GM18868 (cell line): ENCODE results near the gene PRH2.
A peak's percentile ranks its signal among the peaks of the same experiment; 100 is the strongest.

Source experiments
- ATAC-seq: cut with Tn5 transposase; IDR thresholded peaks from one replicate; pipeline ENCODE4 v1.9.1; 2021; ENCODE audit warnings: mild to moderate bottlenecking, moderate library complexity; ENCODE audit not compliant: unreplicated experiment

The PRH2 gene

GRCh38 chr12:10928746-10929286 lies at the start of gene PRH2:
TSS of gene PRH2 (plus strand) at chr12:10929236. CDS start at chr12:10929274, 38 bp downstream.
- no peak for ATAC-seq

GRCh38 chr12:10884086-10884725 lies 44.8 kb upstream of the PRH2 start, which contains the start of gene PRH1:
TSS of gene PRH1 (minus strand) at chr12:10884255. CDS start at chr12:10884217, 38 bp downstream.
- no peak for ATAC-seq

DNA sequence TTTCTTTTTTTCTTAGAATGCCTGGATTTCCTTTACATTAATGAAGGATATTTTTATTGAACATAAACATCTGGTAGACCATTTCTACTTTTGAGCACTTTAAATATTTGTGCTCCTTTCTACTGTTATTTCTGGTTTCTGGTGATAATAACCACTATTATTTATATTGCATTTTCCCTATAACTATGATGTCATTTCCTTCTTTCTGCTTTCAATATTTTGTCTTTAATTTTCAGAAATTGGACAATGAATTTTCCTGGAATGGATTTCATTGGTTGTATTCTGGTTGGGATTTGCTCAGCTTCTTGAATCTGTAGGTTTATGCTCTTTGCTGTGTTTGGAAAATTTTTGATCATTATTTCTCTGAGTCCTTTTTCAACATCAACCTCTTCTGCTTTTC lies 39.8 kb upstream of the PRH2 start:
- no peak for ATAC-seq

GRCh38 chr12:10891937-10892336 lies 37.1 kb upstream of the PRH2 start:
- no peak for ATAC-seq

DNA sequence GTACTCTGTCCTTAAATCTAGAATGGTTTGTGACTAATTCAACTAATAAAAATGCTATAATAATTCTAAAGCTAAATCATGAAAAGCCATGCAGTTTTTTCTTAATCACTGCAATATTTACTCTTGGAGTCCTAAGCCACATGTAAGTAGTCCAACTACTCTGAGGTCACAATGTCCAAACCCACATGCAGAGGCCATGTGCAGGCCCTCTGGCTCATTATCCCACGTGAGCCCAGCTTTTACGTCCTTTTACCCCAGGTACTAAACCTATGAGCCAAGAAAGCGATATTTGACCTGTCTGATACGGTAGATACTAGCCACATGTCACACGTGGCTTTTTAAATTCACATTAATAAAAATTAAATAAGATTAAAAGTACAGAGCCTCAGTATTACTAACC lies 32.2 kb upstream of the PRH2 start:
- no peak for ATAC-seq

- no peak for ATAC-seq
Measured at GRCh38 chr12:10900530-10900929, 28.5 kb upstream of the PRH2 start.

DNA sequence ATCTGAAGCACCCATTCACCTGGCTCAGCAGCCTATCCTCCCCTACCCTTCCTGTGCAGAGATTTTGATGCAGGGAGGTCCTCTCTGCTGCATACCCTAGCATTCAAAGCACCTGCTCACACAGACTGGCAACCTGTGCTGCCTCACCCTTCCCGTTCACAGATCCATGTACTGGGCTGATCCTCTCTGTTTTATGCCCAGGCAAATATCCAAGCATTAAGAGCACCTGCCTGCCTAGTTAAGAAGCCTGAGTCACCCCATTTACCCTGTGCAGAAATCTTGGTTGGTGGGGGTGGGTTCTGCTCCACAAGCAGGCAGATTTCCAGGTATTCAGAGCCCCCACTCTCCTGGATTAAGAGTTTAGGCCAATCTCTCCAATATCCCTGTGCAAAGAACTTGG lies 28.1 kb upstream of the PRH2 start:
- ATAC-seq, result no peak

DNA sequence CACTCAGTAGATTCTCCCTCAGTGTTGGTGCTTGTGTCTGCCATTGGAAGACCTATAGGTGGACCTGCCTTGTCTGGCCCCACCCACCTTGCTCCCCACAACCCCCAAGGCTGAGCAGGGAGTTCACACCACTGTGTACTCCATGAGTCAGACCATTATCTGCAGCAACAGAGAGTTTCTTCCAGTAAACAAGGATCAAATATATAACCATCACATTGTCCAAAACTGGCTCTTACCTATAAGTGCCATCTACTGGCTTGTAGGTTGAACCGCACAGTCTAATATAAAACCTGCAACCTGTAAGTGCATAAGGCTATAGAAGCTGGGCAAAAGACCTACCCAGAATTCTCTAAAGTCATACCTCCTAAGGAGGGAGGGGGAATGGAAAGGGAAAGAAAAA lies 27.6 kb upstream of the PRH2 start:
- ATAC-seq, result no peak

DNA sequence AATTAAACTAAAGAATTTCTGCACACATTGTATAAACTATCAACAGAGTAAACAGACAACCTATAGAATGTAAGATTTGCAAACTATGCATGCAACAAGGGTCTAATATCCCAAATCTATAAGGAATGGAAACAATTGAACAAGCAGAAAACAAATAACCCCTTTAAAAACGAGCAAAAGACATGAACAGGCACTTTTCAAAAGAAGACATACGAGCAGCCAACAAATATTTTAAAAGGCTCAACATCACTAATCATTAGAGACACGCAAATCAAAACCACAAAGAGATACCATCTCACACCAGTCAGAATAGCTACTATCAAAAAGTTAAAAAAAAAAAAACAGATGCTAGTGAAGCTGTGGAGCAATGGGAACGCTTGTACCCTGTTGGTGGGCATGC lies 24.4 kb upstream of the PRH2 start:
- ATAC-seq, result no peak

GRCh38 chr12:10909462-10909861 lies 19.6 kb upstream of the PRH2 start, which contains the start of gene TAS2R13:
TSS of gene TAS2R13 (minus strand) at chr12:10909562. CDS start at chr12:10909298, 264 bp downstream.
- no peak for ATAC-seq

DNA sequence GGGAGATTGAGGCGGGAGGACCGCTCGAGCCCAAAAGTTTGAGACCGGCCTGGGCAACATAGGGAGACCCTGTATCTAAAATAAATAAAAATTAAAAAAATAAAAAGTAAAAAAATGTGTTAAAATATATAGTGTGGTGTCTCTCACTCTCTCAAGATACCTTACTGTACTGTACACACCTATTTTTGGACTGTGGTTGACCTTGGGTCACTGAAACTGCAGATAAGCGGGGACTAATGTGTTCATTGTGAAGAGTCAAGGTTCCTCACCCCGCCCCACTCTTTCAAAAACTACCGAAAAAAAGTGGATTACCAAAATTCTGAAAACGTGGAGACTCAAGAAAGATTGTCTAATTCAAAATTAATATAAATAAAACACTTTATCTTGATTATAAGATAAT lies 18.7 kb upstream of the PRH2 start:
- ATAC-seq, result no peak

GRCh38 chr12:10919809-10920208 lies 9.2 kb upstream of the PRH2 start:
- no peak for ATAC-seq

DNA sequence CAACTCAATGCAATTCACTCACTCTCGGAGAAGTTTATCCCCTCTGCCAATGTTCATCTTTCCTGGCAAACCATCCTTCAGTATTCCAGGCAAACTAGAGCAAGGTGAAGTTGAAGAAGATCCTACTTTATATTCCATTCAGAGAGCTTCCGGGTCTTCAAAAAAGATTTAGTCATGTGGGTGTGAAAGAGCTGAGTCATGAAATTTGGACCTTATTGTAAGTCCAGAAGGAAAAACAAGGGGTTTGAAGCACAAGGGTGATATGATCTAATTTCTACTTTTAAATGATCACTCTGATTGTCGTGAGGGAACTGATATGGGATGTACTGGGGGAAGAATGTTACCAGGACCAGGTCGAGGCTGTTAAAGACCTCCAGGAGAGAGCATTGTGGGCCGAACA lies 2.8 kb upstream of the PRH2 start:
- no peak for ATAC-seq

DNA sequence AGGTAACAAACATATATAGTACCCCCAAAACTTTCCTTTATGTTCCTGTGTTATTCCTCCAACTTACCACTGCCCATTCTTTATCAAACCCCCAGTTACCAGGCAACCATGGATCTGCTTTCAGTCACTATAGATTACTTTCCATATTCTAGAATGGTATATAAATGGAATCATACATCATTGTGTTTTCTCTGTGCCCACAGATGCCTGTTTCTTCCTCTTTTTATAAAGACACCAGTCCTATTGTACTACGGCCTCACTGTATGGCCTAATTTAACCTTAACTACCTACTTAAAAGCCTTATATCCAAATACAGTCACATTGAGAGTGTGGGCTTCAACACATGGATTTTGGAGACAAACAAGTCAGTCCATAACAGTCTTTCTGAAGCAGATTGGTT lies 7.5 kb downstream of the PRH2 start:
- ATAC-seq, result peak; percentile 77

DNA sequence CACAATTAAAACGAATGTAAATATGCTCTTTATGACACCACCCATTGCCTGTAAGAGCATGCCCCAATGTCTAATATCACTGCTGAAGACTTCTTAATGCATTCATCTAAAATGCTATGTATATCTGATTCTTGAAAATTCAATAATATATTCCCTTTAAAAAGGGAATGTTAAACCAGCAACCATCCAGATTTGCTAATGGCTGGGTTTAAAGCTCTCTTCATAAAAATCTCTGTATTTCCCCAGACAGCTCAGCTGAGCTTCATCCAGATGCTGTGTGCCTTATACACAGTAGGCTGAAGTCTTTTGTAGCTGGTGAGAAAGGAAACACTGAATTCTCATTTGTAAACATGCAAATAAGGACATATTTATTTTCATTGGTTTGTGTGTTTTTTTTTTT lies 10.1 kb downstream of the PRH2 start, which contains the start of gene TAS2R14:
TAS2R14 (minus strand) TSS at position 101 of the 400 bp plus-strand sequence; CDS start at position 45, 56 bp downstream.
- ATAC-seq, result no peak

DNA sequence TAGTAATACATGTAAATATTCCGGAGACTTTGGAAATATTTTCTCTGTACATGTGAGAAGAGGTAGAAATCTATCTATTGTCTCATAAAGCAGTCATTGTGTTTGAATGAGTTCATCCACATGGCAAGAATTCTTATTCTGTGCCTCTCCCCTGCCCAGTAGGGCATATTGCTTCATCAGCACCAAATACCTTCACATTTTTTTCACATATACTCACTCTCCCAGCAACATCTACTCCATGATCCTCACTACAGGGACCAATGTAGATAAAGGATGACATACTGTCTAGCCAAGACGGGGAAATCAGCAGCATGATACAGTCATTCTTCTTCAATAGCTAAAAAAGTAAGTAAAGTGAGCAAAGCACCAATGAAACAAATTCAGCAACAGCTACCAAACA lies 11.4 kb downstream of the PRH2 start:
- no peak for ATAC-seq

DNA sequence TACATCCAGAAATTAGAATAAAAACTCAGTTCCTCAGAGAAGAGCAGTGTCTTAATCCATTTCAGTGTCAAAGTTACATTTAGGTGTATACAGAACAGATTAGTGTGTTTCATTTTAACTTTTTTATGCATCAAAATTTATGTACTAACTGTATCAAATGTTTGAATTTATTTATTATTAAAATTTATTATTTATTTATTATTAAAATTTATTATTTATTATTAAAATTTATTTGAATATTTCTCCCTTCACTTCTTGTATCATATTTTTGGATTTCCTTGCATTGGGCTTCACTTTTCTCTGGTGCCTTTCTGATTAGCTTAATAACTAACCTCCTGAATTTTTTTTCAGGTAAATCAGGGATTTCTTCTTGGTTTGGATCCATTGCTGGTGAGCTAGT lies 12.3 kb downstream of the PRH2 start:
- no peak for ATAC-seq

DNA sequence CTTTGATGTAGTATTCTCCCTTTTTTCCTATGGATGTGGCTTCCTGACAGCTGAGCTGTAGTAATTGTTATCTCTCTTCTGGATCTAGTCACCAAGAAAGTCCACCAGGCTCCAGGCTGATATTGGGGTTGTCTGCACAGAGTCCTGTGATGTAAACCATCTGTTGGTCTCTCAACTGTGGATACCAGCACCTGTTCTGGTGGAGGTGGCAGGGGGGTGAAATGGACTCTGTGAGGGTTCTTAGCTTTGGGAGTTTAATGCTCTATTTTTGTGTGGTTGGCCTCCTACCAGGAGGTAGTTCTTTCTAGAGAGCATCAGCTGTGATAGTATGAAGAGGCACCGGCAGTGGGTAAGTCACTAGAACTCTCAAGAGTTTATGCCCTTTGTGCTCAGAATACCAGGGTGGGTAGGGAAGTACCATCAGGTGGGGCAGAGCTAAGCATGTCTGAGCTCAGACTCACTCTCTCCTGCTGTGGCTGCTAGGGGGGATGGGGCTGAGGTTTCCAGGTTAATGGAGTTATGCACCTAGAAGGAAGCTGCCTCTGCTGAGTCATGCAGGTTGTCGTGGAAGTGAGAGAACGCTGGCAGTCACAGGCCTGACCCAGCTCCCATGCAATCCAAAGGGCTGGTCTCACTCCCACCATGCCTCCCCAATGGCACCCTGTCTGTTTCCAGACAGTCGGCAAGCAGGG lies 13.0 kb downstream of the PRH2 start:
- ATAC-seq, result peak; percentile 41

DNA sequence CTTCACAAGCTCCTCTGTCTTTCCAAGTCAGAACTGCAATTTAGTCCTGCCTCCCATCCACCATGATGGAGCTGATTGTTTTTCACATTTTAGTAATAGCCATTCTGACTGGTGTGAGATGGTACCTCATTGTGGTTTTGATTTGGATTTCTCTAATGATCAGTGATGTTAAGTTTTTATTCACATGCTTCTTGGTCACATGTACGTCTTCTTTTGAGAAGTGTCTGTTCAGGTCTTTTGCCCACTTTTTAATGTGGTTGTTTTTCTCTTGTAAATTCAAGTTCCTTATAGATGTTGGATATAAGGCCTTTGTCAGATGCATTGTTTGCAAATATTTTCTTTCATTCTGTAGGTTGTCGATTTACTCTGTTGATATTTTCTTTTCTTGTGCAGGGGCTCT lies 14.1 kb downstream of the PRH2 start:
- no peak for ATAC-seq

DNA sequence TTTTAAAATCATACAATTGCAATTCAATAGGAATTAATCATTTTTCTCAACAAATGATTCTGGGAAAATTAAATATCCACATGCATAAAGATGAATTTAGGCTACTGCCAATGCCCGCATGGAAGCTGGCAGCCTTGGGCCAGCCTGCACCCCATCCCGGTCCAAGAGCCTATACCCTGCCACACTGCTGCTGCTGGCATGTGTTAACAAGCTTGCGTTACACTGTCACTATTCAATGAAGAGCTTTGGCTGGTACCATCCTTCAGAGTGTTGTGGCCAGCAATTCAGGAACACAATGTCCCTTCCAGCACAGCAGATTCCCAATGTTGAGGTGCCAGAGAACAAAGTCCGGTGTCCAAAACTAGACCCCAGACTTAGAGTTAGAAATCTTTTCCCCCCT lies 23.6 kb downstream of the PRH2 start:
- no peak for ATAC-seq

DNA sequence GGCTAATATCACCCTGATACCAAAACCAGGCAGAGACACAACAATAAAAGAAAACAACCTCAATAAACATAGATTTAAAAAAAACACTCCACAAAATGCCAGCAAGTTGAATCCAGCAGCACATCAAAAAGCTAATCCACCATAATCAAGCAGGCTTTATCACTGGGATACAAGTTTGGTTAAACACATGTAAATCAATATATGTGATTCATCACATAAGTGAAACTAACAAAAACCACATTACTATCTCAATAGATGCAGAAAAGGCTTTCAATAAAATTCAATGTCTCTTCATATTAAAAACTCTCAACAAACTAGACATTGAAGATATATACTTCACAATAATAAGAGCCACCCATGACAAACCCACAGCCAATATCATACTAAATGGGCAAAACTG lies 27.0 kb downstream of the PRH2 start:
- no peak for ATAC-seq

DNA sequence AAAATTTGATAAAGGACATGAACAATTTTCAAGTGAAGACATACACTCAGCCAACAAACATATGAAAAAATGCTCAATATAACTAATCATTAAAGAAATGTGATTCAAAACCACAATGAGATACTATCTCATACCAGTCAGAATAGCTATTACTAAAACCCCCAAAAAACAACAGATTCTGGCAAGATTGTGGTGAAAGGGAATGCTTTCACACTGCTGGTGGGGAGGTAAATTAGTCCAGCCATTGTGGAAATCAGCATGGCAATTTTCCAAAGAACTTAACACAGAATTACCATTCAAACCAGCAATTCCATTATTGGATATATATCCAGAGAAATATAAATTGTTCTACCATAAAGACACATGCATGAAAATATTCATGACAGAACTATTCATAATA lies 28.7 kb downstream of the PRH2 start:
- ATAC-seq, result no peak
